PC-9 (cell line): ENCODE measurements around the gene OXTR. TPM values are rescaled to one million over a fixed set of nuclear protein-coding genes. Genes with fewer than 3 reads are reported as not detected.

Experiments used
- BruUV-seq: library from RNA; stranded (reverse); fragments of 400-500 nt; replicated peaks from 2 replicates; lab custom pipeline; 2021; lab: Mats Ljungman, UMichigan
- CTCF ChIA-PET: fragments of 300-600 bp; sonication (Branson Sonifier 250); formaldehyde crosslinking; loops from one replicate; lab custom pipeline; 2022; ENCODE audit warnings: antibody characterized with exemption; lab: Charles Lee
- POLR2A ChIA-PET: fragments of 300-600 bp; sonication (Branson Sonifier 250); formaldehyde crosslinking; loops from one replicate; lab custom pipeline; 2022; ENCODE audit warnings: antibody characterized with exemption; ENCODE audit not compliant: unreplicated experiment; lab: Charles Lee
- DNase-seq, 2 experiments: peaks; one replicate each; pipeline versions ENCODE4 v3.0.0 to v3.0.0-alpha.2; 2015 to 2022; ENCODE audit warnings: mixed read lengths in 1 of 2
- H2AFZ ChIP-seq: fragments of 200-600 bp; sonication (generic); 2 replicates; pipeline ENCODE4 v1.8.1; 2017; ENCODE audit warnings: antibody characterized with exemption
- H3F3A ChIP-seq: fragments of 200-600 bp; sonication (generic); 2 replicates; pipeline ENCODE4 v1.8.1; 2017; ENCODE audit warnings: antibody characterized with exemption, mild to moderate bottlenecking, low read depth; ENCODE audit not compliant: insufficient read depth
- H3K27ac ChIP-seq: fragments of 200-600 bp; sonication (generic); 2 replicates; pipeline ENCODE4 v1.6.1; 2016; ENCODE audit warnings: mixed run types
- H3K27me3 ChIP-seq: fragments of 200-600 bp; sonication (generic); 2 replicates; pipeline ENCODE4 v1.6.1; 2016; ENCODE audit warnings: low read depth, mixed run types; ENCODE audit not compliant: insufficient read depth
- H3K36me3 ChIP-seq: fragments of 200-600 bp; sonication (generic); 2 replicates; pipeline ENCODE4 v1.6.1; 2016; ENCODE audit warnings: low read depth, mixed run types
- H3K4me1 ChIP-seq: fragments of 200-600 bp; sonication (generic); replicated peaks from 2 replicates; pipeline ENCODE4 v1.6.1; 2016; ENCODE audit warnings: mixed run types; ENCODE audit not compliant: insufficient read depth
- H3K4me2 ChIP-seq: fragments of 200-600 bp; sonication (generic); 2 replicates; pipeline ENCODE4 v1.6.1; 2017; ENCODE audit warnings: mixed run types
- H3K4me3 ChIP-seq: fragments of 200-600 bp; sonication (generic); 2 replicates; pipeline ENCODE4 v1.6.1; 2016; ENCODE audit warnings: mixed run types
- H3K79me2 ChIP-seq: fragments of 200-600 bp; sonication (generic); 2 replicates; pipeline ENCODE4 v1.6.1; 2017; ENCODE audit warnings: low read depth, mixed run types
- H3K9me2 ChIP-seq: fragments of 200-600 bp; sonication (generic); 2 replicates; pipeline ENCODE4 v1.8.1; 2017; ENCODE audit warnings: mild to moderate bottlenecking; ENCODE audit not compliant: insufficient read depth
- H3K9me3 ChIP-seq: fragments of 200-600 bp; sonication (generic); 2 replicates; pipeline ENCODE4 v1.8.1; 2016; ENCODE audit warnings: low read depth; ENCODE audit not compliant: insufficient read depth
- H4K20me1 ChIP-seq: fragments of 200-600 bp; sonication (generic); 2 replicates; pipeline ENCODE4 v1.8.1; 2017; ENCODE audit not compliant: insufficient read depth
- CTCF ChIP-seq: fragments of 200-600 bp; sonication (generic); conservative IDR thresholded peaks from 2 replicates; pipeline ENCODE4 v1.6.1; 2017; ENCODE audit warnings: mixed run types, antibody characterized with exemption, mild to moderate bottlenecking, moderate library complexity
- EZH2 ChIP-seq: fragments of 200-600 bp; sonication (generic); IDR thresholded peaks from 2 replicates; pipeline ENCODE4 v1.8.0; 2017; ENCODE audit warnings: antibody characterized with exemption, low read depth
- intact Hi-C: fragments of 100-400 bp; cut with micrococcal nuclease; formaldehyde crosslinking; loops from one replicate; pipeline ENCODE4 v1.10.0; 2022; ENCODE audit not compliant: unreplicated experiment
- total RNA-seq: library from RNA; stranded (reverse); gene quantifications from 2 replicates; pipeline ENCODE4 v1.2.3, GENCODE V29; 2021

The OXTR gene
- total RNA-seq, 1 experiment from 2014 or later: 3.4 TPM

- POLR2A ChIA-PET: no interaction called here
- intact Hi-C loops: loop anchor here (10.0 kb wide), 1 partner anchor 97 kb away; no protein-coding TSS in a partner anchor
- H3K4me2 ChIP-seq: no peak overlapping the region
These were observed 8.0 kb upstream of the OXTR start for GRCh38 chr3:8777201-8777977.

GRCh38 chr3:8776406-8776805 is 7.0 kb upstream of the OXTR start:
- ChIA-PET POLR2A (interaction anchor here (0.5 to 0.6 kb wide), 2 partner anchors 37 to 100 kb away, joined by 6 to 7 read pairs; no protein-coding TSS in a partner anchor), CTCF (interaction anchor here (0.6 to 0.7 kb wide), 2 partner anchors 72 to 625 kb away, joined by 3 to 4 read pairs; no protein-coding TSS in a partner anchor)
- no peak overlapping the region for H3K27ac ChIP-seq
- H3K27me3 ChIP-seq: no peaks in the 10 kb centered on the region
- no peaks in the 10 kb centered on the region for H3K79me2 ChIP-seq
- DNase-seq: peak in 1 of 2 experiments; percentile 15
- H3K36me3 ChIP-seq: no peaks in the 10 kb centered on the region
- no peaks in the 10 kb centered on the region for H3F3A ChIP-seq
- no peak for TF ChIP-seq EZH2
- no peak for TF ChIP-seq CTCF
- no peaks in the 10 kb centered on the region for H3K9me3 ChIP-seq
- H3K4me3 ChIP-seq: no peak overlapping the region
- BruUV-seq: no TSS peak
- intact Hi-C loops: loop anchor here (10.0 kb wide), 1 partner anchor 98 kb away; no protein-coding TSS in a partner anchor
- no peaks in the 10 kb centered on the region for H3K4me1 ChIP-seq
- H2AFZ ChIP-seq: no peak overlapping the region
- no peaks in the 10 kb centered on the region for H3K9me2 ChIP-seq
- H3K4me2 ChIP-seq: no peak overlapping the region
- no peaks in the 10 kb centered on the region for H4K20me1 ChIP-seq

More at GRCh38 chr3:8777201-8777977, 8.0 kb upstream of the OXTR start:
- CTCF ChIA-PET: interaction anchor here (0.5 kb wide), 1 partner anchor 96 kb away, joined by 3 read pairs; no protein-coding TSS in a partner anchor
- Histone ChIP-seq H3K4me1 (no peaks in the 10 kb centered on the region), H3F3A (no peaks in the 10 kb centered on the region), H3K9me3 (no peaks in the 10 kb centered on the region), H4K20me1 (no peaks in the 10 kb centered on the region), H3K27me3 (no peaks in the 10 kb centered on the region), H3K27ac (no peak overlapping the region), H3K4me3 (no peak overlapping the region), H3K9me2 (no peaks in the 10 kb centered on the region), H3K79me2 (no peaks in the 10 kb centered on the region), H2AFZ (no peak overlapping the region), H3K36me3 (no peaks in the 10 kb centered on the region)
- no TSS peak for BruUV-seq
- DNase-seq: no peak
- TF ChIP-seq EZH2: no peak

GRCh38 chr3:8775602-8776001 is 6.2 kb upstream of the OXTR start:
- TF ChIP-seq EZH2 (no peak), CTCF (no peak)
- no peaks in the 10 kb centered on the region for H3K79me2 ChIP-seq
- H3K9me2 ChIP-seq: no peaks in the 10 kb centered on the region
- intact Hi-C loops: loop anchor here (10.0 kb wide), 1 partner anchor 99 kb away; no protein-coding TSS in a partner anchor
- no peak overlapping the region for H2AFZ ChIP-seq
- DNase-seq: no peak
- BruUV-seq: no TSS peak
- no peak overlapping the region for H3K4me3 ChIP-seq
- H3F3A ChIP-seq: no peaks in the 10 kb centered on the region
- ChIA-PET POLR2A (no interaction called here), CTCF (no interaction called here)
- H4K20me1 ChIP-seq: no peaks in the 10 kb centered on the region
- H3K4me2 ChIP-seq: no peak overlapping the region
- no peaks in the 10 kb centered on the region for H3K27me3 ChIP-seq
- H3K36me3 ChIP-seq: no peaks in the 10 kb centered on the region
- H3K9me3 ChIP-seq: no peaks in the 10 kb centered on the region
- no peak overlapping the region for H3K27ac ChIP-seq
- H3K4me1 ChIP-seq: no peaks in the 10 kb centered on the region
